OCI-M2 (cell line): ENCODE measurements around the gene BZW1.
"Not testable (repeated sequence)": the region's sequence is repeated elsewhere in the genome, so short reads cannot be mapped to it uniquely, and the experiment has no call there.

Experiments used
- DNase-seq: peaks from one replicate; lab custom pipeline; 2025; ENCODE audit not compliant: unreplicated experiment; lab: John Stamatoyannopoulos, UW

BZW1 gene

GRCh38 chr2:200790185-200790584 is 21.5 kb upstream of the BZW1 start:
- no peak for DNase-seq

GRCh38 chr2:200791905-200792304 is 19.8 kb upstream of the BZW1 start:
- no peak for DNase-seq

GRCh38 chr2:200794143-200794542 is 17.6 kb upstream of the BZW1 start:
- DNase-seq = no peak

- no peak for DNase-seq
Measured at GRCh38 chr2:200795028-200795440, 16.7 kb upstream of the BZW1 start.

GRCh38 chr2:200796561-200796960 is 15.1 kb upstream of the BZW1 start:
- DNase-seq = no peak

GRCh38 chr2:200797242-200797770 is 14.4 kb upstream of the BZW1 start:
- DNase-seq = no peak

- no peak for DNase-seq
Measured at GRCh38 chr2:200798514-200798913, 13.2 kb upstream of the BZW1 start.

GRCh38 chr2:200800458-200800857 is 11.3 kb upstream of the BZW1 start:
- no peak for DNase-seq

GRCh38 chr2:200801431-200801830 is 10.3 kb upstream of the BZW1 start:
- DNase-seq = not testable (repeated sequence)

GRCh38 chr2:200809506-200810251 is 2.0 kb upstream of the BZW1 start:
- no peak for DNase-seq

GRCh38 chr2:200810252-200810997 is 1.3 kb upstream of the BZW1 start:
- DNase-seq = no peak

GRCh38 chr2:200810998-200811332 is 745 bp upstream of the BZW1 start:
- DNase-seq = no peak

- no peak for DNase-seq
Measured at GRCh38 chr2:200812122-200813022, 662 bp downstream of the BZW1 start.

- DNase-seq = no peak
Measured at GRCh38 chr2:200814276-200814815, 2.6 kb downstream of the BZW1 start.

- no peak for DNase-seq
Measured at GRCh38 chr2:200814917-200815316, 3.2 kb downstream of the BZW1 start.

- not testable (repeated sequence) for DNase-seq
Measured at GRCh38 chr2:200818732-200819131, 7.0 kb downstream of the BZW1 start.

- no peak for DNase-seq
Measured at GRCh38 chr2:200820573-200821234, 9.0 kb downstream of the BZW1 start.

- DNase-seq = no peak
Measured at GRCh38 chr2:200821686-200822245, 10.1 kb downstream of the BZW1 start.

- no peak for DNase-seq
Measured at GRCh38 chr2:200828104-200828503, 16.4 kb downstream of the BZW1 start.

- no peak for DNase-seq
Measured at GRCh38 chr2:200828572-200829257, 17.0 kb downstream of the BZW1 start.
